ENCODE results near the gene RUSF1. TPM values are rescaled to one million over a fixed set of nuclear protein-coding genes. Genes with fewer than 3 reads are reported as not detected.
"Not testable (repeated sequence)": the region's sequence is repeated elsewhere in the genome, so short reads cannot be mapped to it uniquely, and the experiment has no call there.

RUSF1 gene
- total RNA-seq, 1 donor from 2014 or later, result 34.5 TPM

DNA sequence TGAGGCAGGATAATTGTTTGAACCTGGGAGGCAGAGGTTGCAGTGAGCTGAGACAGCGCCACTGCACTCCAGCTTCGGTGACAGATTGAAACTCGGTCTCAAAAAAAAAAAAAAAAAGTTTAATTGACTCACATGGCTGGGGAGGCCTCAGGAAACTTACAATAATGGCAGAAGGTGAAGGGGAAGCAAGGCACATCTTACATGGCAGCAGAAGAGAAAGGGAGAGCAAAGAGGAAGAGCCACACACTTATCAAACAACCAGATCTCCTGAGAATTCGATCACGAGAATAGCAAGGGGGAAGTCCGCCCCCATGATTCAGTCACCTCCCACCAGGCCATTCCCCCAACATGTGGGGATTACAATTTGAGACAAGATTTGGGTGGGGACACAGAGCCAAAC, 62.3 kb downstream of the RUSF1 start:
- not testable (repeated sequence) for DNase-seq

DNA sequence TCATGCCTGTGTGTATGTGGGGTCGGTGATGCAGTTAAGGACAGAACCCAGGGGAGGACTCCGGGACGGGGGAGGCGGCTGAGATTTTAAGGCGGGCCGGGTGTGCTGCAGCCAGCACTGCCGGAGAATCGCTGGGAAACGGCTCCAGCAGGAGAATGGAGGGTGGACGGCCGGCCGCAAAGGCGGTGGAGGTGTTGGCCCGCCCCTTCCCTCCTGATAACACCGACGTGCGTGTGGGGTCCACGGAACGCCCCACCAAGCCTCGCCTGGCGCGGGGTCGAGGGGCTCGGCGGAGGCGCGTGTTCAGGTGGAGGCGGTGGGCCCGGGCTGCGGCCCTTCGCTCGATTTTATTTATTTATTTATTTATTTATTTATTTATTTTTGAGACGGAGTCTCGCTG, 66.2 kb downstream of the RUSF1 start:
- no peak for DNase-seq

DNA sequence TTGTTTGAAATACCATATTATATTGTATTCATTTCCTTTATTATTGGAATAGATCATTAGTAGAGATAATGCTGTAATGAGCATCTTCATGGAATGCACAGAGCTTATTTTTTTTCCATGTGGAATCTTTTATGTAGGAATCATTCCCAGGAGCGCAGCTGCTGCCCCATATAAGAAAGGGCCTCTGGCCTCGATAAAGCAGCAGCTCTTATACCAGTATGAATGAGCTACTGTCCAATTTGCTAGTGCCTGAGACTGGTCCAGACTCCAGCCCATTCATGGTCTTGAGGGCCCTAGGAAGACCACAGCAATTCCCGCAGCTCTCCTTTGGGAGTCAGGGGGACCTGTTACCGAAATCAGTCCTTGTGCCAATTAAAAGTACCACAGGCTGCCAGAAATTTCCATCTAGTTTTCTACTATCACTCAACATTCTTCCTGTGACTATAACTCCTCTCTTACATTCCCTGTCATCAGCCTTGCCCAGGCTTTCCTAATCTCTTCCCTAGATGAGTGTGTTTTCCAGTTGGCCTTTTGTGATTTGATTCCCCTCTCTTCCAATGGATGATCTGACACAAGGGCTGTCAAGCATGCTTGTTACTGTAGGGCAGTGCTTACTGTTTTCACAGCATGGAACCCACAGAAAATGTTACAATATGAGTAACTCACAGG, 67.5 kb downstream of the RUSF1 start:
- no peak for DNase-seq

DNA sequence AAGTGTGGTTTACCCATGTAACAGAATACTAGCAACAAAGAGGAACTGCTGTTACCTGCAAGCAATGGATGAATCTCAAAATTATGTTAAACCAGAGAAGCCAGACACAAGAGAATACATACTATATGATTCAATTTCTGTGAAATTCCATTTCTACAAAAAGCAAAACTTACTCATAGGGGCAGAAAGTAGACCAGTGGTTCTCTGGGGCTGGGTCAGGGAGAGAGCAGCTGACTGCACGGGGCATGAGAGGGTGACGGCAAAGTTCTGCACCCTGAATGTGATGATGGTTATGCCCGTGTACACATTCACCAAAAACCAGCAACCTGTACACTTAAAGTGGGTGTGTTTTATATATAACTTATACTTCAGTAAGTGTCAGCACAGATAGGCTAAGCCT, 68.7 kb downstream of the RUSF1 start:
- DNase-seq, result no peak

Other genes with a start within 250 kb of the RUSF1 start
- 4.7 TPM for gene ITGAM, start 248.4 kb downstream of the RUSF1 start, total RNA-seq
- gene ITGAX, start 153.2 kb downstream of the RUSF1 start, total RNA-seq, result 1.6 TPM
- not detected for gene ITGAD, start 115.1 kb downstream of the RUSF1 start, total RNA-seq
- not detected for gene COX6A2, start 80.0 kb downstream of the RUSF1 start, total RNA-seq
- gene ZNF843, start 65.6 kb downstream of the RUSF1 start, total RNA-seq, result 0.94 TPM
- gene ARMC5, start 48.9 kb downstream of the RUSF1 start, total RNA-seq, result 8.4 TPM
- gene TGFB1I1, start 36.2 kb downstream of the RUSF1 start, total RNA-seq, result 3.7 TPM
- 0.62 TPM for gene SLC5A2, start 25.3 kb downstream of the RUSF1 start, total RNA-seq
- 8.1 TPM for gene AHSP, start 19.5 kb upstream of the RUSF1 start, total RNA-seq